Measurements from ENCODE around the gene HK2. TPM values are rescaled to one million over a fixed set of nuclear protein-coding genes. Genes with fewer than 3 reads are reported as not detected.

Gene HK2
- total and polyA plus RNA-seq, 2 donors (not counting 3 experiments of a cell fraction or from before 2014, with no cell fraction given): 3.4 to 13.0 TPM

- no peaks in the 10 kb centered on the region for H3K36me3 ChIP-seq (ENCODE audit: control insufficient read depth in 2 of 2, extremely low read depth in 1 of 2, insufficient read depth in 2 of 2, low read length in 2 of 2)
- H3K4me1 ChIP-seq (ENCODE audit: control insufficient read depth, extremely low read depth, insufficient read depth, low read length): no peaks in the 10 kb centered on the region
- H2AFZ ChIP-seq (ENCODE audit: low read depth, low read length): no peak overlapping the region
- FAIRE-seq (no peak), DNase-seq (ENCODE audit: low read depth, low spot score) (no peak)
- no peak overlapping the region for H3K4me3 ChIP-seq (replicated peaks in 1 of 3; ENCODE audit: insufficient read depth in 1 of 3, low read depth in 1 of 3, low read length in 3 of 3)
- TF ChIP-seq MYC (IDR thresholded peaks at IDR 0.05; ENCODE audit: low read depth, low read length) (no peak), POLR2AphosphoS5 (IDR thresholded peaks at IDR 0.05; ENCODE audit: insufficient read depth, low read depth, low read length) (no peak), GATA2 (IDR thresholded peaks at IDR 0.05; ENCODE audit: insufficient read depth, insufficient read length, low read depth, low read length) (no peak), JUN (IDR thresholded peaks at IDR 0.05; ENCODE audit: borderline replicate concordance, insufficient read depth, insufficient read length, low read depth) (no peak), FOS (IDR thresholded peaks at IDR 0.05; ENCODE audit: borderline replicate concordance, insufficient read depth, low read length) (no peak), POLR2A (IDR thresholded peaks at IDR 0.05; ENCODE audit: low read depth, low read length) (no peak), EZH2 (IDR thresholded peaks at IDR 0.05; ENCODE audit: borderline replicate concordance, low read depth, low read length, severe bottlenecking) (no peak), CTCF (IDR thresholded peaks at IDR 0.05; ENCODE audit: extremely low read depth in 1 of 2, insufficient read depth in 1 of 2, low read depth in 1 of 2, low read length in 2 of 2) (no peak), MAX (IDR thresholded peaks at IDR 0.05; ENCODE audit: insufficient read depth, insufficient read length) (no peak)
- peaks cover 0 to 10% of the 10 kb centered on the region in 2 experiments for H3K27me3 ChIP-seq (ENCODE audit: control insufficient read depth in 2 of 2, insufficient read depth in 2 of 2, low read length in 2 of 2)
- H3K27ac ChIP-seq (ENCODE audit: insufficient read depth, low read depth, low read length): no peak overlapping the region
- POLR2A ChIA-PET: no interaction called here
- BruUV-seq (replicated peaks): no TSS peak
- intact Hi-C loops (cut with micrococcal nuclease) (no loop called here), dilution Hi-C loops (cut with MboI; ENCODE audit: extremely low pct_ligation_motif_present, low sequenced_read_pairs) (no loop called here)
- CTCF ChIA-PET: no interaction called here
- no peaks in the 10 kb centered on the region for H3K79me2 ChIP-seq (ENCODE audit: control insufficient read depth, insufficient read depth, low read length)
- no peak overlapping the region for H3K9ac ChIP-seq (replicated peaks; ENCODE audit: extremely low read depth, insufficient read depth, low read length)
- H3K4me2 ChIP-seq (ENCODE audit: insufficient read depth, low read length): no peak overlapping the region
- no peaks in the 10 kb centered on the region for H3K9me3 ChIP-seq (replicated peaks; ENCODE audit: control insufficient read depth, insufficient read depth, low read length)
- H3K9me1 ChIP-seq (replicated peaks; ENCODE audit: control insufficient read depth, extremely low read depth, insufficient read depth, low read length): no peaks in the 10 kb centered on the region
- no peaks in the 10 kb centered on the region for H4K20me1 ChIP-seq (replicated peaks; ENCODE audit: control insufficient read depth, extremely low read depth, insufficient read depth, low read length)
These were observed 27.5 kb upstream of the HK2 start for GRCh38 chr2:74806355-74806839.
